Measurements from ENCODE around the gene ITPKC.

The ITPKC gene

GRCh38 chr19:40776932-40777644 is 60.2 kb downstream of the ITPKC start:
- TF ChIP-seq CTCF (IDR thresholded peaks at IDR 0.05; ENCODE audit: low read depth, low read length), result no peak
- Histone ChIP-seq H3K27me3 (no peaks in the 10 kb centered on the region), H3K4me3 (ENCODE audit: low read depth, low read length) (peak overlapping the region; percentile 85), H3K4me1 (peaks cover 3% of the 10 kb centered on the region; the same call in 1 of the 2 replicates), H3K9me3 (no peaks in the 10 kb centered on the region), H3K36me3 (no peaks in the 10 kb centered on the region)
- peak; percentile 88 for DNase-seq

DNA sequence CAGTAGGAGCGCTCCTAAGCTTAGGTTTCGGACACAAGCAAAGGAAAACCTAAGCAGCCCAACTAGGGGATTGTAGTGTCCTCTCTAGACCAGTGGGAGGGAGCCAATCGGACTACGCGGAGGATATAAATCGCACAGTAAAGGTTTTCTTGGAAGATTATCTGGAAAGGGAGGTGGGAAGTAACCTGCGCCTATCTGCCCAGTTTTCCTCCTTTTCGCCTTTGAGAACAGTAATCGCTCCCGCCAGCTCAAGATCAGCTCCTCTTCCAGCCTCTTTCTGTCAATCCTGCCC is 60.7 kb downstream of the ITPKC start:
- Histone ChIP-seq H3K4me1 (peaks cover 3% of the 10 kb centered on the region; the same call in 1 of the 2 replicates), H3K36me3 (no peaks in the 10 kb centered on the region), H3K9me3 (no peaks in the 10 kb centered on the region), H3K4me3 (ENCODE audit: low read depth, low read length) (peak overlapping the region; percentile 85), H3K27me3 (no peaks in the 10 kb centered on the region)
- DNase-seq, result no peak
- no peak for TF ChIP-seq CTCF (IDR thresholded peaks at IDR 0.05; ENCODE audit: low read depth, low read length)

- H3K36me3 ChIP-seq, result no peaks in the 10 kb centered on the region
- H3K9me3 ChIP-seq, result no peaks in the 10 kb centered on the region
- DNase-seq, result peak; percentile 100
- no peaks in the 10 kb centered on the region for H3K27me3 ChIP-seq
- peak within 1 kb of the TSS; percentile 85 for H3K4me3 ChIP-seq (ENCODE audit: low read depth, low read length)
- no peak for TF ChIP-seq CTCF (IDR thresholded peaks at IDR 0.05; ENCODE audit: low read depth, low read length)
- H3K4me1 ChIP-seq, result peaks cover 3% of the 10 kb centered on the region; the same call in 1 of the 2 replicates
Observed at GRCh38 chr19:40777937-40778705, 61.2 kb downstream of the ITPKC start, which contains the start of gene RAB4B. Gene RAB4B (plus strand): TSS chr19:40778247. CDS start chr19:40778376, 129 bp downstream.

- TF ChIP-seq CTCF (IDR thresholded peaks at IDR 0.05; ENCODE audit: low read depth, low read length), result no peak
- no peaks in the 10 kb centered on the region for H3K36me3 ChIP-seq
- peak overlapping the region; percentile 72 for H3K4me3 ChIP-seq (ENCODE audit: low read depth, low read length)
- no peaks in the 10 kb centered on the region for H3K9me3 ChIP-seq
- H3K27me3 ChIP-seq, result no peaks in the 10 kb centered on the region
- H3K4me1 ChIP-seq, result peaks cover 3% of the 10 kb centered on the region; the same call in 1 of the 2 replicates
- DNase-seq, result no peak
Observed at GRCh38 chr19:40778706-40779284, 61.9 kb downstream of the ITPKC start.

DNA sequence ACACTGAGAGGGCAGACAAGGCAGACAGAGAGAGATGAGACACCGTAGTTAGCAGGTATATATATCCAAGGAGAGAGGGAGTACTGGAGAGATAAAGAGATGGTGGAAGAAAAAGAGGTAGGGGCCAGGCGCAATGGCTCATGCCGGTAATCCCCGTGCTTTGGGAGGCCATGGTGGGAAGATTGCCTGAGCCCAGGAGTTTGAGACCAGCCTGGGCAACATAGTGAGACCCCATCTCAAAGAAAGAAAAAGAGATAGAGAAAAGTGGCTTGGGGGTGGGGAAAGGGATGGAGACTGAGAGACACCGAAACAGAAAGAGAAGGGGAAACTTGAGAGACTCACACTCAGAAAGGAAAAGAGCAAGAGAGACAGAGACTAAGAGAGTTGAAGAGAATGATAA is 63.7 kb downstream of the ITPKC start:
- H3K36me3 ChIP-seq, result no peaks in the 10 kb centered on the region
- no peak for TF ChIP-seq CTCF (IDR thresholded peaks at IDR 0.05; ENCODE audit: low read depth, low read length)
- H3K27me3 ChIP-seq, result no peaks in the 10 kb centered on the region

More for the DNA sequence above, 63.7 kb downstream of the ITPKC start:
- Histone ChIP-seq H3K4me3 (ENCODE audit: low read depth, low read length) (no peak overlapping the region), H3K9me3 (no peaks in the 10 kb centered on the region), H3K4me1 (peaks cover 3% of the 10 kb centered on the region; the same call in 1 of the 2 replicates)
- DNase-seq, result no peak
